HepG2 (cell line): ENCODE measurements around the gene CES3. TPM values are rescaled to one million over a fixed set of nuclear protein-coding genes. Genes with fewer than 3 reads are reported as not detected.
A peak's percentile ranks its signal among the peaks of the same experiment; 100 is the strongest.

ENCODE experiments used
- AKAP8 ChIP-seq: sonication (generic); formaldehyde crosslinking; IDR thresholded peaks from 2 replicates; pipeline ENCODE4 v1.5.1; 2020; ENCODE audit warnings: mild to moderate bottlenecking, missing genetic modification reagents
- FOXP1 ChIP-seq, 2 experiments: fragments of 450-650 bp in 1 of 2; IDR thresholded peaks; 2 replicates each; pipeline ENCODE4 v1.6.1; 2017 to 2018; ENCODE audit warnings: antibody characterized with exemption in 1 of 2
- GPN1 ChIP-seq: sonication (generic); formaldehyde crosslinking; IDR thresholded peaks from 2 replicates; pipeline ENCODE4 v1.5.1; 2020; ENCODE audit warnings: missing genetic modification reagents, borderline replicate concordance
- GTF3A ChIP-seq: sonication (generic); formaldehyde crosslinking; conservative IDR thresholded peaks from 2 replicates; pipeline ENCODE4 v1.4.0; 2020; ENCODE audit warnings: mild to moderate bottlenecking, missing genetic modification reagents
- IRX3 ChIP-seq: sonication (generic); formaldehyde crosslinking; IDR thresholded peaks from 2 replicates; pipeline ENCODE4 v1.8.1; 2023; ENCODE audit warnings: mild to moderate bottlenecking, low read depth, missing genetic modification reagents, borderline replicate concordance
- POGZ ChIP-seq: sonication (generic); formaldehyde crosslinking; IDR thresholded peaks from 2 replicates; pipeline ENCODE4 v1.4.0; 2020; ENCODE audit warnings: mild to moderate bottlenecking, missing genetic modification reagents
- REST ChIP-seq, 2 experiments: IDR thresholded peaks; 2 replicates each; pipeline ENCODE4 v1.6.1; 2011 to 2012; ENCODE audit warnings: low read length in 2 of 2, borderline replicate concordance in 1 of 2, low read depth in 1 of 2, mild to moderate bottlenecking in 1 of 2, moderate library complexity in 1 of 2
- ZMYM2 ChIP-seq: sonication (generic); formaldehyde crosslinking; IDR thresholded peaks from 2 replicates; pipeline ENCODE4 v1.8.0; 2022; ENCODE audit warnings: mild to moderate bottlenecking, missing genetic modification reagents
- ZNF142 ChIP-seq: sonication (generic); formaldehyde crosslinking; IDR thresholded peaks from 2 replicates; pipeline ENCODE4 v1.4.0; 2020; ENCODE audit warnings: missing genetic modification reagents
- ZNF180 ChIP-seq: sonication (generic); formaldehyde crosslinking; IDR thresholded peaks from 2 replicates; pipeline ENCODE4 v1.4.0; 2020; ENCODE audit warnings: low read depth, missing genetic modification reagents, borderline replicate concordance
- ZNF225 ChIP-seq: sonication (generic); formaldehyde crosslinking; IDR thresholded peaks from 2 replicates; pipeline ENCODE4 v1.4.0; 2020; ENCODE audit warnings: mild to moderate bottlenecking, missing genetic modification reagents
- ZNF563 ChIP-seq: sonication (generic); formaldehyde crosslinking; IDR thresholded peaks from 2 replicates; pipeline ENCODE4 v1.8.0; 2022; ENCODE audit warnings: mild to moderate bottlenecking, moderate library complexity, missing genetic modification reagents
- ZNF776 ChIP-seq: sonication (generic); formaldehyde crosslinking; IDR thresholded peaks from 2 replicates; pipeline ENCODE4 v1.4.0; 2020; ENCODE audit warnings: mild to moderate bottlenecking, missing genetic modification reagents
- ZNF839 ChIP-seq: sonication (generic); formaldehyde crosslinking; IDR thresholded peaks from 2 replicates; pipeline ENCODE4 v1.4.0; 2020; ENCODE audit warnings: missing genetic modification reagents, mild to moderate bottlenecking, borderline replicate concordance
- ZNF891 ChIP-seq: sonication (generic); formaldehyde crosslinking; IDR thresholded peaks from 2 replicates; pipeline ENCODE4 v1.5.0; 2020; ENCODE audit warnings: mild to moderate bottlenecking, missing genetic modification reagents
- ZUFSP ChIP-seq: sonication (generic); formaldehyde crosslinking; IDR thresholded peaks from 2 replicates; pipeline ENCODE4 v1.9.0; 2021; ENCODE audit warnings: missing genetic modification reagents, mild to moderate bottlenecking, borderline replicate concordance
- ZZZ3 ChIP-seq: sonication (generic); formaldehyde crosslinking; IDR thresholded peaks from 2 replicates; pipeline ENCODE4 v1.4.0; 2020; ENCODE audit warnings: missing genetic modification reagents, mild to moderate bottlenecking, borderline replicate concordance
- polyA plus RNA-seq, 8 experiments: library from polyadenylated mRNA; depleted of rRNA in 3 of 8; stranded (reverse) in 7 of 8; unstranded in 1 of 8; fragments of >200 nt; fragmentation: Illumina TruSeq in 4 of 8; extraction: Trizol in 4 of 8; gene quantifications; 2 replicates each; pipeline versions ENCODE4 v1.2.1 to v1.2.3, GENCODE V29; 2011 to 2016; ENCODE audit warnings: low read depth in 4 of 8, missing spikeins in 1 of 8, mixed read lengths in 1 of 8; ENCODE audit not compliant: insufficient read depth in 1 of 8
- total RNA-seq, 5 experiments: library from RNA; depleted of rRNA; stranded (reverse); fragments of >200 nt; fragmentation: Illumina TruSeq; extraction: Trizol; gene quantifications; 2 replicates each; pipeline ENCODE4 v1.2.3, GENCODE V29; 2016; ENCODE audit warnings: low read depth in 1 of 5

Gene CES3
- total and polyA plus RNA-seq, 2 of the 13 experiments (the other 11 are each of a cell fraction or from before 2014, with no cell fraction given): 6.6 to 17.4 TPM

- peak in 1 of 2 experiments; percentile 69; a peak in 2 of 4 replicates for TF ChIP-seq REST (IDR thresholded peaks at IDR 0.05; ENCODE audit: borderline replicate concordance in 1 of 2, low read depth in 1 of 2, low read length in 2 of 2)
- TF ChIP-seq ZNF839 (CRISPR knock-in tag): no peak
- TF ChIP-seq ZNF891 (CRISPR knock-in tag): no peak; the same call in 1 of the 2 replicates
- TF ChIP-seq ZMYM2: 0 out of 2 replicates have a peak, but pooled peaks have one; percentile 44
- 0 out of 2 replicates have a peak, but pooled peaks have one; percentile 30 for TF ChIP-seq POGZ (CRISPR knock-in tag)
- TF ChIP-seq AKAP8: 0 out of 2 replicates have a peak, but pooled peaks have one; percentile 63
- peak; percentile 94 for TF ChIP-seq ZNF225 (CRISPR knock-in tag)
- no peak for TF ChIP-seq GPN1 (CRISPR knock-in tag)
- TF ChIP-seq GTF3A (CRISPR knock-in tag): no peak; the same call in 1 of the 2 replicates
- TF ChIP-seq ZNF776 (CRISPR knock-in tag): peak; percentile 75; the same call in 1 of the 2 replicates
- TF ChIP-seq ZUFSP (CRISPR knock-in tag): no peak
- no peak for TF ChIP-seq FOXP1 (IDR thresholded peaks at IDR 0.05)
- TF ChIP-seq FOXP1 (CRISPR knock-in tag; IDR thresholded peaks at IDR 0.05): 0 out of 2 replicates have a peak, but pooled peaks have one; percentile 7
- TF ChIP-seq ZNF180 (CRISPR knock-in tag): no peak
- TF ChIP-seq IRX3 (CRISPR knock-in tag): peak; percentile 85; the same call in 1 of the 2 replicates
- peak; percentile 84 for TF ChIP-seq ZNF563 (CRISPR knock-in tag)
- no peak for TF ChIP-seq ZZZ3 (CRISPR knock-in tag)
- TF ChIP-seq ZNF142 (CRISPR knock-in tag): 0 out of 2 replicates have a peak, but pooled peaks have one; percentile 26
Measured at GRCh38 chr16:66935314-66936011, 25.6 kb upstream of the CES3 start, which contains the start of gene CES2 (continued).
